Measurements from ENCODE around the gene DLGAP1. TPM values are rescaled to one million over a fixed set of nuclear protein-coding genes. Genes with fewer than 3 reads are reported as not detected.

Gene DLGAP1
- total RNA-seq, 4 donors from 2014 or later = 1.2 to 1.4 (median 1.4) TPM

DNA sequence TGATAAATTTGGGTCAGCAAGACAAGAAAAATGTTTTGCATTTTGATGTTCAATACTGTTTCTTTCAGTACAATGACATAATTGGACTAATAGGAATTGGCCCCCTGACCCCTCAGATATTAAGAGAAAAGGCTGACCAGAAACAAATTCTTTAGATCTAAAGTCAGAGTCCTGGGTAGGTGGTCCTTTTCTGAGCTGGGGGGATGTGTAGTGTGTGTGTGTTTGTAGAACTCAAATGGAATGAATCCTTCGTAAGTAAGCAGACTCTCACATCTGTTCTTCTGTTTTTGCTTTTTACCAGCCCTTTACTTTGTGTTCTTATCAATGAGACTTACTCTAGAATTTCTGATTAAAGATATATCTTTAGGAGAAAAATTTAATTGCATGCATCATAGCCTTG lies 677.4 kb downstream of the DLGAP1 start:
- 92% methylated on average over 1 of the region's 1 CpG for WGBS
- no peak overlapping the region for H3K4me3 ChIP-seq
- intact Hi-C loops (cut with DNase I) = loop anchor here (10.0 kb wide), 1 partner anchor 287 kb away; no protein-coding TSS in a partner anchor
- DNase-seq (ENCODE audit: extremely low spot score) = no peak
- H3K27me3 ChIP-seq = no peaks in the 10 kb centered on the region
- H3K27ac ChIP-seq (replicated peaks in 1 of 4) = no peak overlapping the region
- H3K36me3 ChIP-seq = no peaks in the 10 kb centered on the region
- peaks cover 0 to 8% (median 3%) of the 10 kb centered on the region in 4 donors for H3K4me1 ChIP-seq
- no peaks in the 10 kb centered on the region for H3K9me3 ChIP-seq
- TF ChIP-seq POLR2A (IDR thresholded peaks at IDR 0.05; ENCODE audit: low read depth) (no peak), EP300 (IDR thresholded peaks at IDR 0.05) (no peak), POLR2AphosphoS5 (IDR thresholded peaks at IDR 0.05) (no peak)
- TF ChIP-seq, protein P1, sequence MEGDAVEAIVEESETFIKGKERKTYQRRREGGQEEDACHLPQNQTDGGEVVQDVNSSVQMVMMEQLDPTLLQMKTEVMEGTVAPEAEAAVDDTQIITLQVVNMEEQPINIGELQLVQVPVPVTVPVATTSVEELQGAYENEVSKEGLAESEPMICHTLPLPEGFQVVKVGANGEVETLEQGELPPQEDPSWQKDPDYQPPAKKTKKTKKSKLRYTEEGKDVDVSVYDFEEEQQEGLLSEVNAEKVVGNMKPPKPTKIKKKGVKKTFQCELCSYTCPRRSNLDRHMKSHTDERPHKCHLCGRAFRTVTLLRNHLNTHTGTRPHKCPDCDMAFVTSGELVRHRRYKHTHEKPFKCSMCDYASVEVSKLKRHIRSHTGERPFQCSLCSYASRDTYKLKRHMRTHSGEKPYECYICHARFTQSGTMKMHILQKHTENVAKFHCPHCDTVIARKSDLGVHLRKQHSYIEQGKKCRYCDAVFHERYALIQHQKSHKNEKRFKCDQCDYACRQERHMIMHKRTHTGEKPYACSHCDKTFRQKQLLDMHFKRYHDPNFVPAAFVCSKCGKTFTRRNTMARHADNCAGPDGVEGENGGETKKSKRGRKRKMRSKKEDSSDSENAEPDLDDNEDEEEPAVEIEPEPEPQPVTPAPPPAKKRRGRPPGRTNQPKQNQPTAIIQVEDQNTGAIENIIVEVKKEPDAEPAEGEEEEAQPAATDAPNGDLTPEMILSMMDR (IDR thresholded peaks at IDR 0.05) = no peak

DNA sequence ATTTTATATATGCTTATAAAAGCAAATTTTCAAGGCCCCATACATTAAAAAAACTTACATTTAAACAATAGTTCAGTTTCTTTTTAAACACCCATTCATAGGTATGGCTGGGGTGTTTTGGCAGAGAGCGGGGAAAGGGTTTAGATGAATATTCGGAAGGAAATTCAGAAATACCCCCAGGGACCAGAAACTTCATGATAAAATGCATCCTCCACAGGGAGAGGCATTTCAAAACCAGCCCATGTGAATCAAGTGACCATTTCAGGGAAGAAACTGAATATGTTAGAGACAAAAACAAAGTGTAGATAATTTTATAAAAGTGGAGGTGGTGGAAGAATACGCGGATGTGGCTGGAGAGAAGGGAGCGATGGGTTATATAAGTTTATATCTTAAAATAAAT lies 678.0 kb downstream of the DLGAP1 start:
- peaks cover 0 to 14% (median 5%) of the 10 kb centered on the region in 4 donors for H3K4me1 ChIP-seq
- H3K27ac ChIP-seq (replicated peaks in 1 of 4) = no peak overlapping the region
- no peak overlapping the region for H3K4me3 ChIP-seq
- 76% methylated on average over 5 of the region's 5 CpGs for WGBS
- TF ChIP-seq POLR2AphosphoS5 (IDR thresholded peaks at IDR 0.05) = no peak
- no peak for TF ChIP-seq POLR2A (IDR thresholded peaks at IDR 0.05; ENCODE audit: low read depth)
- TF ChIP-seq EP300 (IDR thresholded peaks at IDR 0.05) = no peak
- TF ChIP-seq, protein P1 (IDR thresholded peaks at IDR 0.05) = no peak
- no peak for DNase-seq (ENCODE audit: extremely low spot score)
- intact Hi-C loops (cut with DNase I) = loop anchor here (10.0 kb wide), 1 partner anchor 288 kb away; no protein-coding TSS in a partner anchor
- H3K36me3 ChIP-seq = no peaks in the 10 kb centered on the region
- no peaks in the 10 kb centered on the region for H3K9me3 ChIP-seq
- no peaks in the 10 kb centered on the region for H3K27me3 ChIP-seq

DNA sequence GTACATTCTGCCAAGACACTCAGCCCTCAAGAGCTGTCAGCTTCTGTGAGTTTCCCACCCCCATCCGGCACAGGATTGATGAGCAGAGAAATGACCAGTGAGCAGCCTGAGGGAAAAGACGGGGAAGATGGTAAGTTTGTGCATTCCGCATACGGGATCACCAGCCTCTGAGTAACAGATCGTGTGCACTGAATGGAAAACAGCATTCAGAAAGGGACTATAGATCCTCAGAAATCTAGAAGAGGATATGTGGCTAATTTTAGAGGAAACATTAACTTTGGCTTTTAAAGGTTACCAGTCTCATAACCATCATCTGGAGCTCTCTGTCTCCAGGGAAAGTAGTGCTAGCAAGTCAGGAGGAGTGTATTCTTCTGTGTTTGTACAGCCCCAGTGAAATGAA lies 679.1 kb downstream of the DLGAP1 start:
- no peak overlapping the region for H3K27ac ChIP-seq (replicated peaks in 1 of 4)
- no peaks in the 10 kb centered on the region for H3K27me3 ChIP-seq
- DNase-seq (ENCODE audit: extremely low spot score) = no peak
- H3K4me1 ChIP-seq = peaks cover 3 to 24% (median 16%) of the 10 kb centered on the region in 4 donors
- H3K9me3 ChIP-seq = no peaks in the 10 kb centered on the region
- intact Hi-C loops (cut with DNase I) = loop anchor here (10.0 kb wide), 1 partner anchor 289 kb away; no protein-coding TSS in a partner anchor
- no peaks in the 10 kb centered on the region for H3K36me3 ChIP-seq
- WGBS = 90% methylated on average over 5 of the region's 5 CpGs
- no peak overlapping the region for H3K4me3 ChIP-seq
- TF ChIP-seq, protein P1 (IDR thresholded peaks at IDR 0.05) = no peak
- no peak for TF ChIP-seq POLR2AphosphoS5 (IDR thresholded peaks at IDR 0.05)
- no peak for TF ChIP-seq POLR2A (IDR thresholded peaks at IDR 0.05; ENCODE audit: low read depth)
- no peak for TF ChIP-seq EP300 (IDR thresholded peaks at IDR 0.05)

DNA sequence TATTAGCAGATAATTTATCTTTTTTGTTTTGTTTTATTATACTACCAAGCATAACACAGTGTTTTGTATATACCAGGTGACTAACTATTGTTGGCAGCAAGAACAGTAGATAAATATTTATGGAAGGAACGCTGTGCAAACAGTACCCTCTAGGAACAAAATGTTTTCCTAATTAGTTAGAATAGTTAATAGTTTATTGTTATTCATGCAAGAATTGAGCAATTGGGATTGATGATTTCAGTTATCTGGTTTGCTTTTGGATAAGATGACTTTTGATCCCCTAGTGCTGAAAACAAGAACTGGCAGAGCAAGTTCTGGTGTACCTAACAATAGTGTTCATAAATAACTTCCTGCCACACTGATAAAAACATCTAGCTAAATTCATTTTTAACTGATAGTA lies 681.8 kb downstream of the DLGAP1 start:
- WGBS = 51% methylated on average over 1 of the region's 1 CpG
- H3K4me3 ChIP-seq = no peak overlapping the region
- no peaks in the 10 kb centered on the region for H3K9me3 ChIP-seq
- no peak for DNase-seq (ENCODE audit: extremely low spot score)
- H3K36me3 ChIP-seq = no peaks in the 10 kb centered on the region
- no peak overlapping the region for H3K27ac ChIP-seq (replicated peaks in 1 of 4)
- intact Hi-C loops (cut with DNase I) = loop anchor here (10.0 kb wide), 1 partner anchor 291 kb away; no protein-coding TSS in a partner anchor
- TF ChIP-seq, protein P1 (IDR thresholded peaks at IDR 0.05) = peak in 1 of 3 experiments; percentile 10
- no peak for TF ChIP-seq EP300 (IDR thresholded peaks at IDR 0.05)
- H3K4me1 ChIP-seq = peaks cover 3 to 28% (median 20%) of the 10 kb centered on the region in 4 donors
- no peaks in the 10 kb centered on the region for H3K27me3 ChIP-seq
